IMR-90 (cell line): Measurements from ENCODE around the gene SLC38A6.

Experiments
- RCOR1 ChIP-seq: IDR thresholded peaks from 2 replicates; pipeline ENCODE4 v1.6.1; 2012; ENCODE audit warnings: mild to moderate bottlenecking, low read length, improper control_type of control experiment; ENCODE audit not compliant: insufficient replicate concordance
- RFX5 ChIP-seq: IDR thresholded peaks from 2 replicates; pipeline ENCODE4 v1.8.0; 2012; ENCODE audit warnings: low read depth, mild to moderate bottlenecking, low read length, moderate library complexity
- TF ChIP-seq, protein P1 (sequence below): conservative IDR thresholded peaks from 2 replicates; pipeline ENCODE4 v1.5.1; 2012; ENCODE audit warnings: mild to moderate bottlenecking, low read depth, low read length, improper control_type of control experiment

DNA sequence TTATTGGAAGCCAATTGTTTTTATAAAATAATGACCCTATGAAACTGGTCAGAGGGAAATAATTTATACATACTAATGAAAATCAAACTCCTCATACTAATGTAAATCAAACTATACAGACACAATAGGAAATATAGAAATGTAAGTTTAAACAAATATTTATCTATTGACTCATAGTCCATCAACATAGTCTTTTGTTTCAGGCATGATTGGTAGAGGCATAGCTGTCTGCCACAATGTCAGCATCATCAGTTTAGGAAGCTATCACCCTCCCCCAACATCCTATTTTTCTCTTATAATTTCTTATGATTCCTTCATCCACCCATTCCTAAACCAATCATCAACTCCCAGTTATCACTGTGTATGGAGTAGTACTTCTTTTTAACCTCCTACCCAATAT, 117.7 kb downstream of the SLC38A6 start:
- no peak for TF ChIP-seq RCOR1
- no peak for TF ChIP-seq RFX5
- TF ChIP-seq, protein P1, sequence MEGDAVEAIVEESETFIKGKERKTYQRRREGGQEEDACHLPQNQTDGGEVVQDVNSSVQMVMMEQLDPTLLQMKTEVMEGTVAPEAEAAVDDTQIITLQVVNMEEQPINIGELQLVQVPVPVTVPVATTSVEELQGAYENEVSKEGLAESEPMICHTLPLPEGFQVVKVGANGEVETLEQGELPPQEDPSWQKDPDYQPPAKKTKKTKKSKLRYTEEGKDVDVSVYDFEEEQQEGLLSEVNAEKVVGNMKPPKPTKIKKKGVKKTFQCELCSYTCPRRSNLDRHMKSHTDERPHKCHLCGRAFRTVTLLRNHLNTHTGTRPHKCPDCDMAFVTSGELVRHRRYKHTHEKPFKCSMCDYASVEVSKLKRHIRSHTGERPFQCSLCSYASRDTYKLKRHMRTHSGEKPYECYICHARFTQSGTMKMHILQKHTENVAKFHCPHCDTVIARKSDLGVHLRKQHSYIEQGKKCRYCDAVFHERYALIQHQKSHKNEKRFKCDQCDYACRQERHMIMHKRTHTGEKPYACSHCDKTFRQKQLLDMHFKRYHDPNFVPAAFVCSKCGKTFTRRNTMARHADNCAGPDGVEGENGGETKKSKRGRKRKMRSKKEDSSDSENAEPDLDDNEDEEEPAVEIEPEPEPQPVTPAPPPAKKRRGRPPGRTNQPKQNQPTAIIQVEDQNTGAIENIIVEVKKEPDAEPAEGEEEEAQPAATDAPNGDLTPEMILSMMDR: no peak
